NCI-H1694 (cell line): Measurements from ENCODE around the gene DCAF6.
A peak's percentile ranks its signal among the peaks of the same experiment; 100 is the strongest.

Source experiments
- DNase-seq: peaks from one replicate; lab custom pipeline; 2025; lab: John Stamatoyannopoulos, UW

DCAF6 gene

GRCh38 chr1:167957710-167958109, 21.2 kb downstream of the DCAF6 start:
- DNase-seq: no peak

- DNase-seq: no peak
These were observed 28.2 kb downstream of the DCAF6 start for GRCh38 chr1:167964646-167965045.

DNA sequence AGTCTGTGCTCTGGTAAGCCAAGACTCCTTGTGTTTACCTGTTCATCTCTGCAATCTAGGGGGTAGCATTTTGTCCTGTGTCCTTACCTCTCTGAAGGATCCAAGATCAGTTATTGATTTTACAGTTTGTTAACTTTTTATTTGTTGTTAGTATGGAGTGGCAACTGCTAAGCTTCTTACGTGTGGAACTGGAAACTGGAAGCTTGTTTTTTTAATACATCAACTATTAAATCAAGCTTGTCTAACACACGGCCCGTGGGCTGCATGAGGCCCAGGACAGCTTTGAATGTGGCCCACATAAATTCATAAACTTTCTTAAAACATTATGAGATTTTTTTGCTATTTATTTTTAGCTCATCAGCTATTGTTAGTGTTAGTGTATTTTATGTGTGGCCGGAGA, 29.6 kb downstream of the DCAF6 start:
- DNase-seq: no peak

DNA sequence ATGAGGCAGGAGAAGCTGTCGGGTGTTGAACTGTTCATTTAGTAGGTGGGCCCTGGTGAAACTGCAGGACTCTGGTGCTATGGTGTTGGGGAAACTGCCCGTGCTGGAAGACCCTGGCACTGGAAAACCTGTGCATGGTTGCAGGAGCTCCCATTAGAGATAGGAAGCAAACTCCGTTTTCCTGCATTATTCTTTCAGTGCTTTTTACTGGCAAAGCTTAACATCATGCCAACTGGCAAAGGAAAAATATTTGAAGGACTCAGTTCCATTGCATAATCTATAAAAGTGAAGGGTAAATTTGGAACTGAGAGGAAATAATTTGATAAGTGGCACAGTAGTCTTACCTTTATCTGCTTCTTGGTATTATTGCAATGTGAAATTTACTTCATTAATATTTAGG, 32.1 kb downstream of the DCAF6 start:
- no peak for DNase-seq

GRCh38 chr1:167973832-167974231, 37.3 kb downstream of the DCAF6 start:
- no peak for DNase-seq

- DNase-seq: no peak
These were observed 38.2 kb downstream of the DCAF6 start for GRCh38 chr1:167974698-167975097.

GRCh38 chr1:167977245-167977644, 40.8 kb downstream of the DCAF6 start:
- no peak for DNase-seq

GRCh38 chr1:167981933-167982332, 45.5 kb downstream of the DCAF6 start:
- DNase-seq: no peak

- DNase-seq: no peak
These were observed 47.4 kb downstream of the DCAF6 start for GRCh38 chr1:167983797-167984420.

DNA sequence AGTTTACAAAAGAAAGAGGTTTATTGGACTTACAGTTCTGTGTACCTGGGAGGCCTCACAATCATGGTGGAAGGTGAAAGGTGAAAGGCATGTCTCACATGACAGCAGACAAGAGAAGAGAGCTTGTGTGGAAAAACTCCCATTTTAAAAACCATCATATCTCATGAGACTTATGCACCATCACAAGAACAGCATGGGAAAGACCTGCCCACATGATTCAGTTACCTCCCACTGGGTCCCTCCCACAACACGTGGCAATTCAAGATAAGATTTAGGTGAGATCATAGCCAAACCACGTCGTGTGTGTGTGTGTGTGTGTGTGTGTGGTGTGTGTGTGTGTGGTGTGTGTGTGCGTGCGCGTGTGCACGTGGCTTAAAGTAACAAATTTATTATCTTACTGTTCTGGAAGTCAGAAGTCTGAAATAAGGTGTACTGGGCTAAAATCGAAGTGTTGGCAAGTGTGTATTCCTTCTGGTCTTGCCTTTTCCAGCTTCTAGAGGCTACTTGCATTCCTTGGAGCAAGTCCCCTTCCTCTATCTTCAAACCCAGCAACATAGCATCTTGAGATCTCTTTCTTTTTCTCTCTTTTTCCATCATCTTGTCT, 48.5 kb downstream of the DCAF6 start:
- DNase-seq: no peak

DNA sequence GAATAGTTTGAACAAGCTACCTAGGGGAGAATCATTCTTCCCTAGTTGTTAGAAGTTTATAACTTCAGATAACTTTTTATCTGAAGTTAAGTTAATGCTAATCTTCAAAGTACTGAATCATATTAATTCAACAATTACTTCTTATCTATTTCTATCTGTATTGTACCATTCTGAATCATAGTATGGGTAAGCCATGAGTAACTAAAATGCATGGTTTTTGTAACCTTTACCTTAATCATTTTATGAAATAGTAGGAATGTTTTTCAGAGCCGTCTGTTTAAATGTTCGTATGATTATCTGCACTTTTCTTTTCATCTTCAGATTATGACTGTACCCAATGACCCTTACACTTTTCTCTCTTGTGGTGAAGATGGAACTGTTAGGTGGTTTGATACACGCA, 50.7 kb downstream of the DCAF6 start:
- DNase-seq: no peak

DNA sequence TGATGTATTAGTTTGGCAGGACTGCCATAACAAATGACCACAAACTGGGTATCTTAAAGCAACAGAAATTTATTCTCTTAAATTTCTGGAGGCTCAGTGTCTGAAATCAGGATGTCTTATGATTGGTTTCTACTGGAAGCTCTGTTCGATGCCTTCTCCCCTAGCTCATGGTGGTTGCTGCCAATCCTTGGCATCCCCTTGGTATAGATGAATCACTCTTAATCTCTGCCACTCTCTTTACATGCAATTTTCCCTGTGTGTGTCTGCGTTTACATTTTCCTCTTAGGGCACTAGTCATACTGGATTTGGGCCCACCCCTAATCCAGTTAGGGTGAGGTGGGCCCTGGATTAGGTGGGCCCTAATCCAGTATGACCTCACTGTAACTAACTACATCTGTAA, 55.1 kb downstream of the DCAF6 start:
- DNase-seq: no peak

GRCh38 chr1:167993720-167994119, 57.2 kb downstream of the DCAF6 start:
- DNase-seq: no peak

- no peak for DNase-seq
These were observed 58.1 kb downstream of the DCAF6 start for GRCh38 chr1:167994560-167994959.

- no peak for DNase-seq
These were observed 58.6 kb downstream of the DCAF6 start for GRCh38 chr1:167995038-167995437.

DNA sequence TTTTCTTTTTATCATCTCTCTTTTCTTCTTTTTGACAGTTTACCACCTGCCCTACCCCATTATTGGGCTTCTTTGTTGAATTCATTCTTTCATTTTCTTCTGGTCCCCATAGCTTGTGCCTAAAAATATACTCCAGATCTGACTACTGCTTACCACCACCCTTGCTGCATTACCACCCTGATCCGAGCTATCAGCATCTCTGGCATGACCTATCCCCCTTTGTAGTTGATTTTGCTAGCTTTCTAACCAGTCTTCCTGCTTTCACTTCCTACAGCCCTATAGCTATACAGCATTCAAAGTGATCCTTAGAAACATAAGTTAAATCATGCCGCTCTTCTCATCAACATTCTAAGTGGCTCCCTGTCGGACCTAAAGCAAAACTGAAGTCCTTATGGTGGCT, 59.8 kb downstream of the DCAF6 start:
- no peak for DNase-seq

- DNase-seq: no peak
These were observed 60.6 kb downstream of the DCAF6 start for GRCh38 chr1:167997037-167997575.

DNA sequence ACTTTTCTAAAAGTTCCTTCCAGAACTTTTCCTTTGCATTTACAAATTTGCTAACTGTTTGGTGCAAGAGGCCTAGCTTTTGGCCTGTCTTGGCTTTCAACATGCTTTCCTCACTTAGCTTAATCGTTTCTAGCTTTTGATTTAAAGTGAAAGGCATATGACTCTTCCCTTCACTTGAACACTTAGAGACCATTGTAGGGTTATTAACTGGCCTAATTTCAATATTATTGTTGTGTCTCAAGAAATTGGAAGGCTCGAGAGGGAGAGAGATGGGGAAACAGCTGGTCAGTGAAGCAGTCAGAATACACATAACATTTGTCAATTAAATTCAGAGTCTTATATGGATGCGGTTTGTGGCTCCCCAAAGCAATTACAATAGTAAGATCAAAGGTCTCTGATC, 63.4 kb downstream of the DCAF6 start:
- no peak for DNase-seq

- DNase-seq: no peak
These were observed 64.2 kb downstream of the DCAF6 start for GRCh38 chr1:168000656-168001055.

- DNase-seq: no peak
These were observed 64.7 kb downstream of the DCAF6 start for GRCh38 chr1:168001213-168001612.

GRCh38 chr1:168004531-168004930, 68.0 kb downstream of the DCAF6 start:
- no peak for DNase-seq

DNA sequence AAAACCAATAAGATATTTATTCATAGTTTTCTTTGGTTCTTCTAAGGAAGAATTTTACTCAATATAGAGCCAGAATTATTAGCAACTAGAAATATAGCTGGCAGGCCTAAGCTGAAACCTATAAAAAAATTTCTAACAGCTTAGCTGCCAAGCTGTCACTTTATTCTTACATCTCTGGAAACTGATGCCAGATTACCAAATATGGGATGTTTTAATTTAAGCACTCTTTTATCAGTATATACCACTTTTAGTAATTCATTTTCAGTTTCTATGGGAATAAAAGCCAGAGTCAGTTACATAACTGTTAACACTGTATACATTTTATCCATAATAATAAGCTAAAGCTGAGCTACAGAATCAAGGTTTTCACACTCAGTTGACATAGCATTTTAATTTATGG, 69.0 kb downstream of the DCAF6 start:
- DNase-seq: peak; percentile 10

GRCh38 chr1:168007691-168008090, 71.2 kb downstream of the DCAF6 start:
- no peak for DNase-seq

DNA sequence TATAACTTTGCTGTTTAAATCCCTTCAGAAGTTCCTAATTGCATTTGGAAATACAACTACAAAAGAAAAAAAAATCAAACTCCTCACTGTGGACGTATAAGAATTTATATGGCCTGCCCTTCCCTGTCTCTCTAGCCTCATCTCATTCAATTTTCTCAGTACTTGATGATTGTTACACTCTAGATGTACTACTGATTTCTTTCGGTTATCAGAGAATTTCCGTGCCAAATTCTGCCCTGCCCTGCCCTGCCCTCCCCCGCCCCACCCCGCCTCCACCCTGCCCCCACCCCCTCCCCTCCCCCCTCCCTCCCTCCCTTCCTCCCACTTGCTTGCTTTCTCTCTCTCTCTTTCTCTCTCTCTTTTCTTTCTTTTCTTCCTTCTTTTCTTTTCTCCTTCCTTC, 72.1 kb downstream of the DCAF6 start:
- no peak for DNase-seq
